HG03521 (cell line): Measurements from ENCODE around the gene YIPF6.
"Not testable (repeated sequence)": the region's sequence is repeated elsewhere in the genome, so short reads cannot be mapped to it uniquely, and the experiment has no call there.

Experiments used
- ATAC-seq: cut with Tn5 transposase; IDR thresholded peaks from one replicate; pipeline ENCODE4 v1.9.1; 2021; ENCODE audit warnings: mild to moderate bottlenecking, moderate library complexity; ENCODE audit not compliant: unreplicated experiment

Gene YIPF6, protein sequence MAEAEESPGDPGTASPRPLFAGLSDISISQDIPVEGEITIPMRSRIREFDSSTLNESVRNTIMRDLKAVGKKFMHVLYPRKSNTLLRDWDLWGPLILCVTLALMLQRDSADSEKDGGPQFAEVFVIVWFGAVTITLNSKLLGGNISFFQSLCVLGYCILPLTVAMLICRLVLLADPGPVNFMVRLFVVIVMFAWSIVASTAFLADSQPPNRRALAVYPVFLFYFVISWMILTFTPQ

DNA sequence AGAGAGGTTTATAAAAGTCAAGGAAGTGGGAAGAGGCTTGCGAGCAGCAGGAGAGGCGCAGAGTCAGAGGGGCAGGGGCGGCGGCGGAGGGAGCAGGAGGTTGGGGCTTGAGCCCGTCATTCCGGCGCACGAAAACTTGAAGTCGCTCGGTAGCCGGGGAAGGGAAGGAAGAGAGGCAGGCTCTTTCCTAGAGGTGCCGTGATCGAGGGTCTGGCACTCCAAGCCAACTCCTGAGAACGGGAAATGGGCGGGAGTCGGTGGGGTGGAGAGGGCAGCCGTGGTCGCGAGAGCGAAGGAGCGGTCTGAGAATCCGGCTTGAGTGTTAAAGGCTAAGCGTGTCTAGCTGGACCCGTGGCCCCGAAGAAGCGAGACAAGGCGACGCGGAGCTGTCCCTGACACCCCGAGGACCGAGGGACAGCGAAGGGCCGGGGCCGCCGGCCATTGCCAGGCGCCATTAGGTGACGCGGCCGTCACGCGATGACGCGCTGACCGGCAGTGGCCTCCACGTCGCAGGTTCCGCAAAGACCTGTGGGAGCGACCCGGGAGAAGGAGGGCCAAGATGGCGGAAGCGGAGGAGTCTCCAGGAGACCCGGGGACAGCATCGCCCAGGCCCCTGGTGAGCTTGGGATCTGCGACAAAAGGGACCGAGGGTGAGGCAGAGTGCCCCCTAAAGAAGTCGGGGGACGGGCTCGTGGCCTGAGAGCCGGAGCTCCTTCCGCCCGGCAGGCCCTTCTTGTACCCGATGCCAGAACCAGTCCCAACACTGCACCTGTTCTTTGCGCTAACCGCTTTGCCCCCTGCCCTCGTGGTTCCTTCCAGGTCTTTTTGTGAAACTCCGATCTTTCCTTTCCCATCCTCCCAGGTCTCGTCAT lies at the start of gene YIPF6:
Gene YIPF6, plus strand, starts transcription at position 544 of the 872 bp plus-strand sequence. Its CDS starts 16 bp downstream, at position 560.
- ATAC-seq, result peak; percentile 94

DNA sequence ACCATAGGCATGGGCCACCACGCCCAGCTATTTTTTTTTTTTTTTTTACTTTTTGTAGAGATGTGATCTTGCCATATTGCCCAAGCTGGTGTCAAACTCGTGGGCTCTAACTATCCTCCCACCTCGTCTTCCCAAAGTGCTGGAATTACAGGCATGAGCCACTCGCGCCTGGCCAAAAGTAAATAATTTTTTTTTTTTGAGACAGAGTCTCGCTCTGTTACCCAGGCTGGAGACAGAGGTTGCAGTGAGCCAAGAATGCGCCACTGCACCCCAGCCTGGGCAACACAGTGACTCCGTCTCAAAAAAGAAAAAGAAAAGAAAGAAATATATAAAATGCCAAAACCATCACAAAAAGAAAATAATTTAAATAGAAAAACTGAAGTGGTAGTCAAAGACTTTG lies 47.1 kb upstream of the YIPF6 start:
- no peak for ATAC-seq

DNA sequence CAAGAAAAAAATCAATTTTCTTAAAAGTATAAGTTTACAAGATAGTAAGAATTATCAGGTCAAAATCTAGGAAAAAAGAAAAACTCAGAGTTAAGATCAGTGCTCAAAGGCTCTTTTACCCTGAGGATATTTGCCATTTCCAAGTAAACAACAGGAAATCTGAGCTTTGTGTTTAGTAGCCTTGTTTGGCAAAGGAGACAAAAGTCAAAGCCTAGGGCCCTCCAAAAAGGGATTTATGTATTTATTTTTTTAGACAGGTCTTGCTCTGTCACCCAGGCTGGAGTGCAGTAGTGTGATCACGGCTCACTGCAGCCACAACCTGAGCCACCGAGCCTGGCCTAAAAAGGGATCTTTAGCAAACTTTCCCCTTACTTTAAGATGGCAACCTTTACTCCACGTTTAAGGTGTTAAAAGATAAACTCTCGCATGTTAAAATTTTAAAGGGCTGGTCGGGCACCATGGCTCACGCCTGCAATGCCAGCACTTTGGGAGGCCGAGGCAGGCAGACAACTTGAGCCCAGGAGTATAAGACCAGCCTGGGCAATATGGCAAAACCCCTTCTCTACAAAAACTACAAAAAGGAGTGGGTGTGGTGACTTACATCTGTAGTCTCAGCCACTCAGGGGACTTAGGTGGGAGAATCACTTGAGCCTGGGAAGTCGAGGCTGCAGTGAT lies 44.2 kb upstream of the YIPF6 start:
- no peak for ATAC-seq

DNA sequence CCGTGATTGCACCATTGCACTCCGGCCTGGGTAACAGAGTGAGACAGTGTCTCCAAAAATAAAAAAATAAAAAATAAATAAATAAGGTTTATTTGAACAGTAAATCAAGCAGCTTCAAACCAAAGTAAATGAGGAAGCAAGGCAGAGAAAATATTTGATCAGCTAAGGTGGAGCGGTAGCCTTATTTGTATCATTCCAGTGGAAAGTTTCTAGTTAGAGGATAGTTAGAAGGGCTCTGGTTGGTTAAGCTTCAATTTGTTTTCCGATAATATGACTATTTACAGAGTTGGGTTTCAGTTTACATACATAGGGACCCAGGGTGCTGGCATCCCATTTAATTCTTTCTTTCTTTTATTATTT lies 43.7 kb upstream of the YIPF6 start:
- ATAC-seq, result no peak

DNA sequence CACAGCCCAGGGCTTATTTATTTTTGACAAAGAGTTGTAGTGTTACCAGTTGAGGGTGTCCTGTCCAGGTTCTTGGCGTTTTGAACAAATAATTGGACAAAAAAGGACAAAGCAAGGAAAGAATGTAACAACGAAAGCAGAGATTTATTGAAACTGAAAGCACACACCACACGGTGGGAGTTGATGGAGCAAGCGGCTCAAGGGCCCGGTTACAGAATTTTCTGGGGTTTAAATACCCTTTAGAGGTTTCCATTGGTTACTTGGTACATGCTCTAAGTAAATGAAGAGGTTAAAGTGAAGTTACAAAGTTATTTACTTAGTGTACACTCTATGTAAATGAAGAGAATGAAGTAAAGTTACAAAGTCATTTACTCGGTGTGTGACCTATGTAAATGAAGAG lies 37.8 kb upstream of the YIPF6 start:
- no peak for ATAC-seq

DNA sequence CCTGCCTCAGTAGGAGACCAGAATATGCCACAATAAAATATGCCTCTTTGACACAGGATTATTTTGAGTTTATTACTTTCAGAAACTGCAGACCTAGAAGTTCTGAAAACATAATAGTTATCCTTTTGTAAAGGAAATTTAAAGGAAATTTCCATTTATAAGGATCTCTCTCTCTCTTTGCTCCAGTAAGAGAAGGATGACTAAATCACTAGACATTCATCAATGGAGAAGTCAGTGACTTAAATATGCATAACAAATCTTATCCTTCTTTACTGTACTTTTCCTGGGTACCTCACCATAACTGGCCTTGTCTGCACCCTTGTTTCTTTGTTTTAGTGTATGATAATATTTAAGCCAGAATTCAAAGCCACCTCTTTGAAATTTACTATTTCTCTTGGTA lies 37.3 kb upstream of the YIPF6 start:
- no peak for ATAC-seq

DNA sequence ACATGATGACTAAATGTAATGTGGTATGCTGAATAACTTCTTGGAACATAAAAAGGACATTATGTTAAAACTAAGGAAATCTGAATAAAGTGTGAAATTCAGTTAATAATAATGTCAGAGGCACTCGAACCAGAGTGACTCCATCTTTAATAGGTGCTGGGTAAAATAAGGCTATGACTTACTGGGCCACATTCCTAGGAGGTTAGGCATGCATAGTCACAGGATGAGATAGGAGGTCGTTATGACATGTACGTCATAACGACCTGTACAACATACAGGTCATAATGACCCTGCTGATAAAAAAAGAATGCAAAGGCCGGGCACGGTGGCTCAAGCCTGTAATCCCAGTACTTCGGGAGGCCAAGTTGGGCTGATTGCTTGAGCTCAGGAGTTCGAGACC lies 36.7 kb upstream of the YIPF6 start:
- no peak for ATAC-seq

DNA sequence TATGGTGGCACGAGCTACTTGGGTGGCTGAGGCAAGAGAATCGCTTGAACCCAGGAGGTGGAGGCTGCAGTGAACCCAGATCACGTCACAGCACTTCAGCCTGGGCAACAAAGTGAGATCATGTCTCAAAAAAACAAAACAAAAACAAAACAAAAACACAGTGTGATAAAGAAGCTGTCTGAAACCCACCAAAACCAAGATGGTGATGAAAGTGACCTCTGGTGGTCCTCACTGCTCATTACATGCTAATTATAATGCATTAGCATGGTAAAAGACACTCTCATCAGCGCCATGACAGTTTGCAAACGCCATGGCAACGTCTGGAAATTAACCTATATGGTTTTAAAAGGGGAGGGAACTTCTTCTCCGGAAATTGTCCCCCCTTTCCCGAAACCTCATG lies 36.2 kb upstream of the YIPF6 start:
- peak; percentile 64 for ATAC-seq

DNA sequence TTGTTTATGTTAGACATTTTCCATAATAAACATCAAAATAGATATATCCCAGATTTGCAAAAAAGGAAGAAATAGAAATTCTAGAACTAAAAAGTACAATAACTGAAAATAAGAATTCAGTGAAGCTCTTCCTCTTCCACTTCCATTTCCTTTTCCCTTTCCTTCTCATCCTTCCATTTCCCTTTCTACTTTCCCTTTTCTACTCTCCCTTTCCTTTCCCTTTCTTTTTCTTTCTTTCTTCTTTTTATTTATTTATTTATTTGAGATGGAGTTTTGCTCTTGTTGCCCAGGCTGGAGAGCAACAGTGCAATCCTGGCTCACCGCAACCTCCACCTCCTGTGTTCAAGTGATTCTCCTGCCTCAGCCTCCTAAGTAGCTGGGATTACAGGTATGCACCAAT lies 35.0 kb upstream of the YIPF6 start:
- no peak for ATAC-seq

DNA sequence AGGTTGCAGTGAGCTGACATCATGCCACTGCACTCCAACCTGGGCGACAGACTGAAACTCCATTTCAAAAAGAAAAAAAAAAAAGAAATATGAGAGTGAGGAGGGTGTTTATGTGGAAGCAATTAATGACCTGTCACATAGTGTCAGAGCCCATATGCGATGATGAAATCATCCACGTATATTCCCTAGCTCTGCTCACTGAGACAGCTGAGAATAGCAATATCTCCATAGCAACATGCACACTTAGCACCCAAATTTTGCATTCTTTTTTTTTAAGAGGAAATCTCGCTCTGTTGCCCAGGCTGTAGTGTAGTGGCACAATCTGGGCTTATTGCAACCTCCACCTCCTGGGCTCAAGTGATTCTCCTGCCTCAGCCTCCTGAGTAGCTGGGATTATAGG lies 34.1 kb upstream of the YIPF6 start:
- no peak for ATAC-seq

DNA sequence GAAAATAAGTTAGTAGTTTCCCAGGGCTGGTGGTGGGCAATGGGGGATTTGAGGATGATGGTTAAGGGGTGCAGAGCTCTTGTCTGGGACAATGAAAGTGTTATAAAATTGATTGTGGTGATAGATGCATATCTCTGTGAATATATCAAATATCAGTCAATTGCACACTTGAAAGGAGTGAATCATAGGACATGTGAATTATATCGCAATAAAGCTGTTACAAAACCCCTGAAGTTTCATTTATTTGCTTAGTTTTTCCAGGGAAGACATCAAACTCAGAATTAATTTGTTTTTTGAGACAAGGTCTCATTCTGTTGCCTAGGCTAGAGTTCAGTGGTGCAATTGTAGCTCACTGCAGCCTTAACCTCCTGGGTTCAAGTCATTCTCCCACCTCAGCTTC lies 17.9 kb upstream of the YIPF6 start:
- no peak for ATAC-seq

DNA sequence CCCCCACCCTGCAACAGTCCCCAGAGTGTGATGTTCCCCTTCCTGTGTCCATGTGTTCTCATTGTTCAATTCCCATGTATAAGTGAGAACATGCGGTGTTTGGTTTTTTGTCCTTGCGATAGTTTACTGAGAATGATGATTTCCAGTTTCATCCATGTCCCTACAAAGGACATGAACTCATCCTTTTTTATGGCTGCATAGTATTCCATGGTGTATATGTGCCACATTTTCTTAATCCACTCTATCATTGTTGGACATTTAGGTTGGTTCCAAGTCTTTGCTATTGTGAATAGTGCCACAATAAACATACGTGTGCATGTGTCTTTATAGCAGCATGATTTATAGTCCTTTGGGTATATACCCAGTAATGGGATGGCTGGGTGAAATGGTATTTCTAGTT lies 12.7 kb upstream of the YIPF6 start:
- not testable (repeated sequence) for ATAC-seq

DNA sequence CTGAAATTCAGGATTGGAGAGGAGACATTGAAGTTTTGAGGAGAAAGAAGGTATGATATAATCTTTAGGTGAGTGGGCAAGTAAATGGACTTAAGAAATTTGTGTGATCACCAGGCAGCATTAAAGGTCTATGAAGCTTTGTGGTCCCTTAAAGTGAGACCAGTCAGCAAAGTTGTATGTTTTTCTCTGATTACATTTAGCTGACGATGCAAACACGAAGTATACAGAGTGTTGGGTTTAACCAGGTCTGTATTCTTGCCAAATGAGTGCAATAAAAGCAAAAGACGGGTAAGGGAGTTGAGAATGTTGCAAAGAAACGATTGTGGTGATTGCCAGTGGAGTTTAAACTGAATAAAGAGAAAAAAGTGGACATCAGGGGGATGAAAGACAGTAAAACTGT lies 11.6 kb upstream of the YIPF6 start:
- no peak for ATAC-seq

DNA sequence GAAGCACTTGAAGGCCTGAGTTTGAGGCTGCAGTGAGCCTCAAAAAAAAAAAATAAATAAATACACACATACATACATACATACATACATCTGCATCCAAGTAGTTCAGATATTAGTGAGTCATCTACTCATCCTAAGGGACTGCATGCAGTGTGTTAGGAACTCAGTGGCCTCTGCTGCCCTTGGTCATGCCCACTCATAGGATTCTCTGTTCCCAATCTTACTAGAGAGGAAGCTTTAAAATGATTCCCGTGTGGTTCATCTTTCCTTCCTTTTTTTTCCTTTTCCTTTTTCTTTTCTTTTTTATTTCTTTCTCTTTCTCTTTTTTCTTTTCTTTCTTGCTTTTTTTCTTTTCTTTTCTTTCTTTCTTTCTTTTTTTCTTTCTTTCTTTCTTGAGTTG lies 10.9 kb upstream of the YIPF6 start:
- ATAC-seq, result no peak

DNA sequence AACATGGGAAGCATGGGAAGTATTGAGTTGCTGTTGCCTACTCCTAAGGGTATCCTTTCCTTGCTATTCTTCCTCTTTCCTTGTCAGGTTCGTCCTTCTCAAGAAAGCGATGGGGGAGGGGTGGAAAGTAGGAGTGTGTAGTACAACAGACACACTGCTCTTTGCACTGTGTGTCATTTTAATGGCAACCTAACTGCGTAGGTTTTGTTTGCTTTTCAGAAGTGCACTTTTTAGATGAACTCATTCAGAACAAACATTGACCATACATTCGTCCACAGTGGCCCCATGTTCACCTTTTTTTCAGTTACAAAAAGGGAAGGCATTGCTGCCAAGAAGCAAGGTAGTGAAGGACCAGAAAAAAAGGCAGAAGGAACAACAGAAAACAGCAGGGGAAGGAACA lies 10.2 kb upstream of the YIPF6 start:
- ATAC-seq, result no peak

DNA sequence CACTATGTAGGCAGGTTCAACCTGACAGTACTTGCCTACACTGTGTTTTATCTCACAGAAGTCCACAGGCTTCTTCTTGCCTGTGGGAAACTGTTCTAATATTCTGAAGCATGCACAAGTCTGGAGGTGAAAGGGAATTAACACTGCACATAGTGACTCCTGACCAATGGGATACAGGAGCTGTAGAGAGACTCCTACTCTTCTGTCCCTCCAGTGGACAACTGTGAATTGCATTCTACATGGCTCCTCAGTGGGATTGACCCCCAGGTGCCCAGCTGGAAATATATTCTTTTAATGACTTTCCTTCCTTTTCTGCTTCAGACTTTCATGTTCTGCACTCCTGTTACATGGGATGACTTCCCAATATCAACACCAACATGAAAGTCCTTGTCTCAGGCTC lies 8.2 kb upstream of the YIPF6 start:
- ATAC-seq, result peak; percentile 75

DNA sequence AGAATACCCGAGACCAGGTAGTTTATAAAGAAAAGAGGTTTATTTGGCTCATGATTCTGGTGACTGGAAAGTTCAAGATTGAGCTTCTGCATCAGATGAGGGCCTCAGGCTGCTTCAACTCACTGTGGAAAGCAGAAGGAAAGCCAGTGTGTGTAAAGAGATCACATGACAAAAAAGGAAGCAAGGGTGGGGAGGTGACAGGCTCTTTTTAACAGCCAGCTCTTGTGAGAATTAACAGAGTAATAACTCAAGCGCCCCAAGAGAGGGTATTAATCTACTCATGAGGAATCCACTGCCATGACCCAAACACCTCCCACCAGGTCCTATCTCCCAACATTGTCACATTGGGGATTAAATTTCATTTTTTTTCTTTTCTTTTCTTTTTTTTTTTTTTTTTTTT lies 6.3 kb upstream of the YIPF6 start:
- ATAC-seq, result no peak

DNA sequence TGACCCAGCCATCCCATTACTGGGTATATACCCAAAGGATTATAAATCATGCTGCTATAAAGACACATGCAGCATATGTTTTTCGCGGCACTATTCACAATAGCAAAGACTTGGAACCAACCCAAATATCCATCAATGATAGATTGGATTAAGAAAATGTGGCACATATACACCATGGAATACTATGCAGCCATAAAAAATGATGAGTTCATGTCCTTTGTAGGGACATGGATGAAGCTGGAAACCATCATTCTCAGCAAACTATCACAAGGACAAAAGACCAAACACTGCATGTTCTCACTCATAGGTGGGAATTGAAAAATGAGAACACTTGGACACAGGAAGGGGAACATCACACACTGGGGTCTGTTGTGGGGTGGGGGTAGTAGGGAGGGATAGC lies 5.1 kb upstream of the YIPF6 start:
- ATAC-seq, result not testable (repeated sequence)

DNA sequence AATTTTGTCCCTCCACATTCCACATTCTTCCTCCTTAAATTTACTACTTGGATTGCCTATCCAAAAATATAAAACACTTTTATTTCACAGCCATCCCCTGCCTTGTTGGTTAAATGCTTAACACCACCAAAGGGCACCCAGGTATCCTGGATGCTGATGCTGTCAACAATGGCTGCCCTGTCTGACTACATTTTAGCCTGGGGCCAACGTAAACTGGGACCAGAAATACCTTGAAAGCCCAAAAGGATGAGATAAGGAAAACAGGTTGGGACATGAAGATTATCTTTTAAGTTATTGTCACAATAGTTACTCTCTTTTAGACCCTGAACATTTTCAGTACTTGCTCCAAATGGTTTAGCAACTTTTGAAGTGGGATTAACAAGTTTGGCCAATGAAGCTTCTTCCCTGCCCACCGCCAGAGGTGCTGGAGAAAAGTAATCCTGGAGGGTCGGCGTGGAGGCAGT lies 775 bp upstream of the YIPF6 start:
- ATAC-seq, result no peak

DNA sequence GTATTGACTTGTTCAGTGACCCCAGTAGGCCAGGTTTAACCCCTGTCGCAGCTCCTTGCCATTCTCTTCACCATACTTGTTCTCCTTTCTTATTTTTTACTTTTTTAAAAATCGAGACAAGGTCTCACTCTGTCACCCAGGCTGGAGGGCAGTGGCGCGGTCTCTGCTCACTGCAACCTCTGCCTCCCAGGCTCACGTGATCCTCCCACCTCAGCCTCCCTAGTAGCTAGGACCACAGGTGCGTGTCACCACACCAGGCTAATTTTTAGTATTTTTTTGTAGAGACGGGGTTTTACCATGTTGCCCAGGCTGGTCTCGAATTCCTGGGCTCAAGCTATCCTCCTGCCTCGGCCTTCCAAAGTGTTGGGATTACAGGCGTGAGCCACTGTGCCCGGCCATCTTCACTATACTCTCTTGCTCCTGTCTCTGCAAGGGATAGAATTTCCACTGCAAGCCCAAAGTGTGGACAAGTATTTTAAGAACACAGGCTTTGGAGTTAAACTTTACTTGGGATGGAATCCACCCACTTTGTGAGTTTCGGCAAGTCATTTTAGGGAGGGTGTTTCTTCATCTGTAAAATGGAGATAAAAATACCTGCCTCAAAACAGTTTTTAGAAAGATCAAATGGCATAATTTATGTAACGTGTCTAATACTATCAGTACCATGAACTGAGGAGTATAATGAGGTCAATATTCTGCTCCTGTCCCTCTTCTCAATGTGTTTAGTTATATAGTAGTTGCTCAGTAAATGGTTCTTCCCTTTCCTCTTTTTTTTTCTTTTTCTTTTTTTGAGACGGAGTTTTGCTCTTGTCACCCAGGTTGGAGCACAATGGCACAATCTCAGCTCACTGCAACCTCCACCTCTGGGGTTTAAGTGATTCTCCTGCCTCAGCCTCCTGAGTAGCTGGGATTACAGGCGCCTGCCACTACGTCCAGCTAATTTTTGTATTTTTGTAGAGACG lies 973 bp downstream of the YIPF6 start:
- ATAC-seq, result no peak
